ENCODE measurements around the gene SLC43A3. TPM values are rescaled to one million over a fixed set of nuclear protein-coding genes. Genes with fewer than 3 reads are reported as not detected.

SLC43A3 gene
- total and polyA plus RNA-seq, 9 of the 15 experiments (the other 6 are each of a cell fraction or from before 2014, with no cell fraction given): 63.7 to 281 (median 139) TPM

DNA sequence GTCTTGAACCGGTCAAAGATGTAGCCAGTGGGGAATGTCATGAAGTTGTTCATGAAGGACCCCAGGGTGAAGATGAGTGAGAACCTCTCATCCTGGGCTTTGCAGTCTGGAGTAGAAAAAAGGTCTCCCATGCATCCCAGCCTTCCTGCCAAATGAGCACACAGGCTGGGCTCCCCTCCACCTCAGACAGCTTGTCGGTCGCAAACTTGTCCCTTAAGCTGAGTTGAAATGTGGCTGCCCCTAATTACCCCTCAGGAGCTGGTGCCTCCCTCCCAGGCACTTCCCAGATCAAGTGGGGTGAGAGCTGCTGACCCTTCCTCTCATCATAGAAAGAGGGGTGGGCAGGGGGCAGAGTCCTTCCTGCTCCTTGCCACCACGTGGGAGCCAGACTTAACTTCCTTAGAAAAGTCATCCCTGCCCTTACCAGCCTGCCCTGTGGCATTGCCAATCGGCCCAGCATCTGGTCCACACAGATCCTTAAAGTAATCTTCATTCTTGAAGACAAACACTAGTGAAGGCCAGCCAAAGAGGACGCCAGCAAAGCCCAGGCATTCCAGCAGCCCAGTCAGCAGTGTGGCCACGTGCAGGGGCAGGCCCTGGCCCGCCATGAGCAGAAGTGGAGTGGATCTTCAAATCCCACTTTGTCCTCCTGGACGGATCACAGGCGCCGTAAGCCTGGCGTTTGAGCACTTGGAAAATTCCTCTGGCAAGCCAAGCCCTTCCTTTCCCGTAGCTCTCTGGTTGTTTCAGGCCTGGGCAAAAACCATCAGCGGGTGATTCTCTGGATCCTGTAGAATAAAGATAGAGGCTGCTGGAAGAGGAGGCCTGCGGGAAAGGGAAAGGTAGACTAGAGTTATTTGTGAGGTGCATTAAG lies 1.1 kb downstream of the SLC43A3 start (continued):
- no peak for TF ChIP-seq RBM14 (IDR thresholded peaks at IDR 0.05; ENCODE audit: borderline replicate concordance, insufficient read depth, low read depth, low read length)
- no peak for TF ChIP-seq C11orf30 (IDR thresholded peaks at IDR 0.05; ENCODE audit: low read depth)
- TF ChIP-seq RBM25 (IDR thresholded peaks at IDR 0.05; ENCODE audit: low read depth, low read length, severe bottlenecking): no peak
- TF ChIP-seq CHD1 (IDR thresholded peaks at IDR 0.05; ENCODE audit: low read length): peak; percentile 66
- no peak for TF ChIP-seq CBX3 (IDR thresholded peaks at IDR 0.05; ENCODE audit: borderline replicate concordance in 1 of 2, low read length in 2 of 2)
- TF ChIP-seq ZNF778 (CRISPR knock-in tag; IDR thresholded peaks at IDR 0.05): no peak
- peak in 2 of 3 experiments; percentile 9 to 18 for TF ChIP-seq YY1 (IDR thresholded peaks at IDR 0.05; ENCODE audit: borderline replicate concordance in 1 of 3, control insufficient read depth in 1 of 3, extremely low read depth in 1 of 3, insufficient read depth in 3 of 3, insufficient read length in 1 of 3, insufficient replicate concordance in 2 of 3, low read depth in 1 of 3, low read length in 2 of 3)
- no peak for TF ChIP-seq KDM2B (CRISPR knock-in tag; IDR thresholded peaks at IDR 0.05)
- TF ChIP-seq ZBTB2 (IDR thresholded peaks at IDR 0.05): no peak
- no peak for TF ChIP-seq KDM1A (IDR thresholded peaks at IDR 0.05)
- TF ChIP-seq THRAP3 (IDR thresholded peaks at IDR 0.05; ENCODE audit: borderline replicate concordance): no peak
- TF ChIP-seq NFE2L1 (tag; IDR thresholded peaks at IDR 0.05; ENCODE audit: borderline replicate concordance, low read depth): no peak
- TF ChIP-seq USF1 (CRISPR knock-in tag; IDR thresholded peaks at IDR 0.05): peak; percentile 62
- no peak for TF ChIP-seq BACH1 (tag; IDR thresholded peaks at IDR 0.05)
- no peak for TF ChIP-seq NFE2 (IDR thresholded peaks at IDR 0.05; ENCODE audit: low read depth)
- TF ChIP-seq, protein P1, sequence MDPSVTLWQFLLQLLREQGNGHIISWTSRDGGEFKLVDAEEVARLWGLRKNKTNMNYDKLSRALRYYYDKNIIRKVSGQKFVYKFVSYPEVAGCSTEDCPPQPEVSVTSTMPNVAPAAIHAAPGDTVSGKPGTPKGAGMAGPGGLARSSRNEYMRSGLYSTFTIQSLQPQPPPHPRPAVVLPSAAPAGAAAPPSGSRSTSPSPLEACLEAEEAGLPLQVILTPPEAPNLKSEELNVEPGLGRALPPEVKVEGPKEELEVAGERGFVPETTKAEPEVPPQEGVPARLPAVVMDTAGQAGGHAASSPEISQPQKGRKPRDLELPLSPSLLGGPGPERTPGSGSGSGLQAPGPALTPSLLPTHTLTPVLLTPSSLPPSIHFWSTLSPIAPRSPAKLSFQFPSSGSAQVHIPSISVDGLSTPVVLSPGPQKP (CRISPR knock-in tag; IDR thresholded peaks at IDR 0.05): no peak
- TF ChIP-seq, protein P2, sequence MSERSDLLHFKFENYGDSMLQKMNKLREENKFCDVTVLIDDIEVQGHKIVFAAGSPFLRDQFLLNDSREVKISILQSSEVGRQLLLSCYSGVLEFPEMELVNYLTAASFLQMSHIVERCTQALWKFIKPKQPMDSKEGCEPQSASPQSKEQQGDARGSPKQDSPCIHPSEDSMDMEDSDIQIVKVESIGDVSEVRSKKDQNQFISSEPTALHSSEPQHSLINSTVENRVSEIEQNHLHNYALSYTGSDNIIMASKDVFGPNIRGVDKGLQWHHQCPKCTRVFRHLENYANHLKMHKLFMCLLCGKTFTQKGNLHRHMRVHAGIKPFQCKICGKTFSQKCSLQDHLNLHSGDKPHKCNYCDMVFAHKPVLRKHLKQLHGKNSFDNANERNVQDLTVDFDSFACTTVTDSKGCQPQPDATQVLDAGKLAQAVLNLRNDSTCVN (CRISPR knock-in tag; IDR thresholded peaks at IDR 0.05): no peak
- no peak for TF ChIP-seq SMAD3 (CRISPR knock-in tag; conservative IDR thresholded peaks at IDR 0.05)

All from K562 (cell line).